Measurements from ENCODE around the gene BCAN.

BCAN gene

GRCh38 chr1:156663178-156663577 lies 21.3 kb downstream of the BCAN start:
- no peak for DNase-seq

GRCh38 chr1:156664046-156664766 lies 22.3 kb downstream of the BCAN start:
- DNase-seq, result no peak

- no peak for DNase-seq
Measured at GRCh38 chr1:156664767-156665411, 23.0 kb downstream of the BCAN start.

- no peak for DNase-seq
Measured at GRCh38 chr1:156665539-156665938, 23.6 kb downstream of the BCAN start.

- DNase-seq, result no peak
Measured at GRCh38 chr1:156666862-156667609, 25.1 kb downstream of the BCAN start.

GRCh38 chr1:156667610-156667967 lies 25.7 kb downstream of the BCAN start:
- DNase-seq, result no peak

GRCh38 chr1:156667968-156668709 lies 26.2 kb downstream of the BCAN start:
- DNase-seq, result no peak

GRCh38 chr1:156668801-156669637 lies 27.1 kb downstream of the BCAN start:
- DNase-seq, result no peak

GRCh38 chr1:156669794-156670193 lies 27.9 kb downstream of the BCAN start:
- no peak for DNase-seq

- no peak for DNase-seq
Measured at GRCh38 chr1:156670359-156670758, 28.4 kb downstream of the BCAN start.

- no peak for DNase-seq
Measured at GRCh38 chr1:156670791-156671190, 28.9 kb downstream of the BCAN start.

GRCh38 chr1:156671804-156672203 lies 29.9 kb downstream of the BCAN start:
- DNase-seq, result no peak

GRCh38 chr1:156673387-156674121 lies 31.6 kb downstream of the BCAN start:
- DNase-seq, result no peak

GRCh38 chr1:156675210-156676113 lies 33.5 kb downstream of the BCAN start:
- no peak for DNase-seq

GRCh38 chr1:156676114-156676819 lies 34.4 kb downstream of the BCAN start:
- no peak for DNase-seq

GRCh38 chr1:156676820-156677615 lies 35.1 kb downstream of the BCAN start, which contains the start of gene NES:
TSS of gene NES (minus strand) at chr1:156677407. CDS start at chr1:156677264, 143 bp downstream.
- DNase-seq, result no peak

GRCh38 chr1:156677616-156678596 lies 36.0 kb downstream of the BCAN start:
- no peak for DNase-seq

GRCh38 chr1:156680056-156680455 lies 38.1 kb downstream of the BCAN start:
- DNase-seq, result no peak

Measured in activated CD4-positive, CD25-positive, alpha-beta regulatory T cell treated with anti-CD3 and anti-CD28 coated beads, Interleukin-2, amount 50 U/mL, for 72 hours (primary cell).